ENCODE data around the gene BMP8B. TPM values are rescaled to one million over a fixed set of nuclear protein-coding genes. Genes with fewer than 3 reads are reported as not detected.

BMP8B gene
- total and polyA plus RNA-seq, 2 donors, result 0.14 to 0.16 TPM

DNA sequence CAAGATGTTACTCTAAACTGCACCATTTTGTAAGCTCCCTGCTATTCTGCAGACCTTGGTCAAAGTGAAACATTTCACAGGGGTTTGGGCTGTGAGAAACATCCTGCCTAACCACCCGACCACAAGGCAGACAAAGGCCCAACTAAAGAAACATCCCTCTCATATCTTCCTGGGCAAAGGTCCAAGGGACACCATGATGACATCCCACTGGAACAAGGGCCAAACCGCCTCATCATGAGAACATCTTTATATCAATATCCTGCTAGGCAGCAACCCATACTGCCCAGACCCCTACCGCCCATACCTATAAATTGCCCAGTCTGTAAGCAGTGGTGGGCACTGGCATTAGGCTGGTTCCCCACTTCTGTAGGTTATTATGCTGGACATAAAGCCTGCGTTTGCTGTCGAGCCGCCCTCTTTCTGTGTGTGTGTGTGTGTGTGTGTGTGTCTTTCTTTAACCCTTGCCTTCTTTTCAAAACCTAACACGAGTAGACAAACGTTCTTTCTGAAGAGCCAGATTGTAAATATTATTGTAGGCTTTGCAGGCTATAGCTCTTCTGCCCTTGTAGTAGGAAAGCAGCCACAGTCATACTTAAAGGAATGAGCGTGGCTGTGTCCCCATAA is 51.0 kb downstream of the BMP8B start:
- WGBS, result 97% methylated on average over 9 of the region's 9 CpGs
- DNase-seq (ENCODE audit: low read depth in 6 of 9, low spot score in 9 of 9), result no peak
- Histone ChIP-seq H3K4me1 (ENCODE audit: control insufficient read depth in 2 of 2, insufficient read depth in 2 of 2, low read length in 2 of 2) (peaks cover 9 to 15% of the 10 kb centered on the region in 2 donors), H3K9me3 (ENCODE audit: control insufficient read depth in 2 of 2, insufficient read depth in 1 of 2, low read length in 1 of 2) (peaks cover 0 to 9% of the 10 kb centered on the region in 2 donors), H3K4me3 (ENCODE audit: low read length in 2 of 2) (no peak overlapping the region), H3K27ac (ENCODE audit: low read depth in 1 of 2, low read length in 1 of 2) (no peak overlapping the region), H3K36me3 (ENCODE audit: control insufficient read depth in 2 of 2, insufficient read depth in 2 of 2, low read length in 1 of 2) (peaks cover 6 to 12% of the 10 kb centered on the region in 2 donors), H3K27me3 (ENCODE audit: control insufficient read depth in 2 of 2, insufficient read depth in 1 of 2, low read length in 1 of 2) (peaks cover 10 to 31% of the 10 kb centered on the region in 2 donors)

DNA sequence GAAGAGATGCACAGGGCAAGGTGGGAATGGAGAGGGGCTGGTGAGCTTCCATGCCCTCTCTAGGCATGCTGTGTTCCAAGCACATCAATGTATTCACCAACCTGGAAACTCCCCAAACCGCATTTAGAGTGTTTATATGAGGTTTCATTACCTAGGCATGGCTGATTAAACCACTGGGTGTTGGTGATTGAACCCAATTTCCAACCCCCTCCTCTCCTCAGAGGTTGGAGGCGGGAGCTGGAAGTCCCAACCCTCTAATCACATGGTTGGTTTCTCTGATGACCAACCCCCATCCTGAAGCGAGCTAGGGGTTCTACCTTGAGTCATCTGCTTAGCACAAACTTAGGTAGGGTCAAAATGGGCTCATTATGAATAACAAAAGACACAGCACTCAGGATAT is 52.9 kb downstream of the BMP8B start:
- 84% methylated on average over 3 of the region's 3 CpGs for WGBS
- peaks cover 9 to 15% of the 10 kb centered on the region in 2 donors for H3K4me1 ChIP-seq (ENCODE audit: control insufficient read depth in 2 of 2, insufficient read depth in 2 of 2, low read length in 2 of 2)
- peaks cover 16 to 38% of the 10 kb centered on the region in 2 donors for H3K27me3 ChIP-seq (ENCODE audit: control insufficient read depth in 2 of 2, insufficient read depth in 1 of 2, low read length in 1 of 2)
- H3K9me3 ChIP-seq (ENCODE audit: control insufficient read depth in 2 of 2, insufficient read depth in 1 of 2, low read length in 1 of 2), result peaks cover 0 to 9% of the 10 kb centered on the region in 2 donors
- no peak for DNase-seq (ENCODE audit: low read depth in 6 of 9, low spot score in 9 of 9)
- peaks cover 0 to under 1% of the 10 kb centered on the region in 2 donors for H3K36me3 ChIP-seq (ENCODE audit: control insufficient read depth in 2 of 2, insufficient read depth in 2 of 2, low read length in 1 of 2)
- H3K4me3 ChIP-seq (ENCODE audit: low read length in 2 of 2), result no peak overlapping the region
- no peak overlapping the region for H3K27ac ChIP-seq (ENCODE audit: low read depth in 1 of 2, low read length in 1 of 2)

DNA sequence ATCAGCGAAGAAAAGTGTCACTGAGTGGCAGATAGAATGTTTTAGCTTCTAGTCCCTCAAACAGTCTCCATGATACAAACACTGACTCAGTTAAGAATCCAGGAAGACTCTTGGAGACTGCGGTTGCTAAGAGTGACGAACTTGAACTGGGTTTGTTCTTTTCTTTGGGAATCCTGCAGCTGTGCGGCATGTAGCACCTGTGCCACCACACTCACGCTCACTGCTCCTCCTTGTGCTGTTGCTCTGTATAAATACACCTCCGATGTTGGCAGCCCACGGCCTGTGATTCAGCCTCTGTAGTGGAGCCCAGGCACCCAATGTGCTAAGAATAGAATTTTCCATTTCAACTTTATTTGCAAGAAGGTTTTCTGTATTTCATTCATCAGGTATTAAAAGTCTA is 55.5 kb downstream of the BMP8B start:
- no peak for DNase-seq (ENCODE audit: low read depth in 6 of 9, low spot score in 9 of 9)
- Histone ChIP-seq H3K9me3 (ENCODE audit: control insufficient read depth in 2 of 2, insufficient read depth in 1 of 2, low read length in 1 of 2) (peaks cover 0 to 4% of the 10 kb centered on the region in 2 donors), H3K36me3 (ENCODE audit: control insufficient read depth in 2 of 2, insufficient read depth in 2 of 2, low read length in 1 of 2) (no peaks in the 10 kb centered on the region), H3K27me3 (ENCODE audit: control insufficient read depth in 2 of 2, insufficient read depth in 1 of 2, low read length in 1 of 2) (peaks cover 21 to 57% of the 10 kb centered on the region in 2 donors), H3K27ac (ENCODE audit: low read depth in 1 of 2, low read length in 1 of 2) (no peak overlapping the region), H3K4me1 (ENCODE audit: control insufficient read depth in 2 of 2, insufficient read depth in 2 of 2, low read length in 2 of 2) (peaks cover 0 to under 1% of the 10 kb centered on the region in 2 donors), H3K4me3 (ENCODE audit: low read length in 2 of 2) (no peak overlapping the region)
- WGBS, result 82% methylated on average over 7 of the region's 7 CpGs

DNA sequence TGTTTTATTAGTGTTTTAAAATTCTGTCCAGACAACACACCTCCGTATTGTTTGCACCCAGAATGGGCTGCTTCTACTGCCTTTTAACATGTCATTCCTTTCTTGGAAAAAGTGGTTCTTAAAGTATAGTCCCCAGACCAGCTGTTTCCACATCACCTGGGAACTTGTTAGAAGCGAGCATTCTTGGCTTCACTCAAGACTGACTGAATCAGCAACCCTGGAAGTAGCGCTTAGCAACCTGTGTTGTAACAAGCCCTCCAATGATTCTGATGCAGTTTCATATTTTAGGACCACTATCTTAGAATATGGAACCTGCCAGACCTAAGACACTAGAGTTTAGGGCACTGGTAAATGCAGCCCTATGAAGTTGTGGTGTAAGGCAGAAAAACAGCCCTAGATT is 55.9 kb downstream of the BMP8B start:
- Histone ChIP-seq H3K36me3 (ENCODE audit: control insufficient read depth in 2 of 2, insufficient read depth in 2 of 2, low read length in 1 of 2) (no peaks in the 10 kb centered on the region), H3K27me3 (ENCODE audit: control insufficient read depth in 2 of 2, insufficient read depth in 1 of 2, low read length in 1 of 2) (peaks cover 25 to 62% of the 10 kb centered on the region in 2 donors), H3K4me3 (ENCODE audit: low read length in 2 of 2) (no peak overlapping the region), H3K9me3 (ENCODE audit: control insufficient read depth in 2 of 2, insufficient read depth in 1 of 2, low read length in 1 of 2) (peaks cover 0 to 3% of the 10 kb centered on the region in 2 donors), H3K4me1 (ENCODE audit: control insufficient read depth in 2 of 2, insufficient read depth in 2 of 2, low read length in 2 of 2) (no peaks in the 10 kb centered on the region), H3K27ac (ENCODE audit: low read depth in 1 of 2, low read length in 1 of 2) (no peak overlapping the region)
- no peak for DNase-seq (ENCODE audit: low read depth in 6 of 9, low spot score in 9 of 9)
- 73% methylated on average over 3 of the region's 3 CpGs for WGBS

DNA sequence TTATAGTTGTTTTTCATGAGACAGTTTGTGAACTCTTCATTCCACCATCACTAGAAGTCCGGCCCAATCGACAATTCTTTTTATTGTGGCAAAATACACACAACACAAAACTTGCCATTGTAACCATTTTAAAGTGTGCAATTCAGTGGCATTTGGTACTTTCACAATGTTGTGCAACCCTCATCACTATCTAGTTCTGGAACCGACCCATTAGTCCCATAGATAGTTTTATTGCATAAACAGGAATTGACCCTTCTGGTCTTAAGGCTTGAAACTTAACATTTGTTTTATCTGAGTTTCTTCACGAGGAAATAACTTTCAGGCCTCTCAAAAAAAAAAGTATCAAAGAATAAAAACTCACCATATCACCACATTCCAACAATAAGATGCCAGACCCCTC is 58.8 kb downstream of the BMP8B start:
- Histone ChIP-seq H3K36me3 (ENCODE audit: control insufficient read depth in 2 of 2, insufficient read depth in 2 of 2, low read length in 1 of 2) (no peaks in the 10 kb centered on the region), H3K9me3 (ENCODE audit: control insufficient read depth in 2 of 2, insufficient read depth in 1 of 2, low read length in 1 of 2) (peaks cover 0 to 1% of the 10 kb centered on the region in 2 donors), H3K27ac (ENCODE audit: low read depth in 1 of 2, low read length in 1 of 2) (no peak overlapping the region), H3K4me1 (ENCODE audit: control insufficient read depth in 2 of 2, insufficient read depth in 2 of 2, low read length in 2 of 2) (no peaks in the 10 kb centered on the region), H3K27me3 (ENCODE audit: control insufficient read depth in 2 of 2, insufficient read depth in 1 of 2, low read length in 1 of 2) (peaks cover 26 to 74% of the 10 kb centered on the region in 2 donors), H3K4me3 (ENCODE audit: low read length in 2 of 2) (no peak overlapping the region)
- 82% methylated on average over 4 of the region's 4 CpGs for WGBS
- no peak for DNase-seq (ENCODE audit: low read depth in 6 of 9, low spot score in 9 of 9)

DNA sequence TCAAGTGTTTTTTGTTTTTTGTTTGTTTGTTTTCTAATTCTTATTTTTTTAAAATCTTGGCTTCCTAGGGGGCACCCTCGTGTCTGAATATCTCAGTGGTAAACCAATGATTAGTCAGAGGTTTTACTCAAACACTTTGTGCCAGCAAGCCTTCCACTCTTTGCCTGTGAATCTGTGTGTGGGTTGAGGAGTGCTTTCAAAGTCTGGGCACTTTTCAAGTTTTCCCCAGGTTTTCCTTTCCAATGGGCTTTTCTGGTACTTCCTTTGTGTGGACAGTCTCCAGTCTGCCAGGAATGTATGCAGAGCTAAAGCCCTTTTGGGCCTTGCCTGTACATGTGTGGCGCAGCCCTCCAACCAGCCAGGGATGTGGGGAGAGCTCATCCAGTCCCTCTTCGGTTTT is 59.6 kb downstream of the BMP8B start:
- no peaks in the 10 kb centered on the region for H3K36me3 ChIP-seq (ENCODE audit: control insufficient read depth in 2 of 2, insufficient read depth in 2 of 2, low read length in 1 of 2)
- H3K27ac ChIP-seq (ENCODE audit: low read depth in 1 of 2, low read length in 1 of 2), result no peak overlapping the region
- no peak for DNase-seq (ENCODE audit: low read depth in 6 of 9, low spot score in 9 of 9)
- no peaks in the 10 kb centered on the region for H3K9me3 ChIP-seq (ENCODE audit: control insufficient read depth in 2 of 2, insufficient read depth in 1 of 2, low read length in 1 of 2)
- H3K4me1 ChIP-seq (ENCODE audit: control insufficient read depth in 2 of 2, insufficient read depth in 2 of 2, low read length in 2 of 2), result no peaks in the 10 kb centered on the region
- WGBS, result 73% methylated on average over 3 of the region's 3 CpGs
- peaks cover 23 to 72% of the 10 kb centered on the region in 2 donors for H3K27me3 ChIP-seq (ENCODE audit: control insufficient read depth in 2 of 2, insufficient read depth in 1 of 2, low read length in 1 of 2)
- no peak overlapping the region for H3K4me3 ChIP-seq (ENCODE audit: low read length in 2 of 2)

DNA sequence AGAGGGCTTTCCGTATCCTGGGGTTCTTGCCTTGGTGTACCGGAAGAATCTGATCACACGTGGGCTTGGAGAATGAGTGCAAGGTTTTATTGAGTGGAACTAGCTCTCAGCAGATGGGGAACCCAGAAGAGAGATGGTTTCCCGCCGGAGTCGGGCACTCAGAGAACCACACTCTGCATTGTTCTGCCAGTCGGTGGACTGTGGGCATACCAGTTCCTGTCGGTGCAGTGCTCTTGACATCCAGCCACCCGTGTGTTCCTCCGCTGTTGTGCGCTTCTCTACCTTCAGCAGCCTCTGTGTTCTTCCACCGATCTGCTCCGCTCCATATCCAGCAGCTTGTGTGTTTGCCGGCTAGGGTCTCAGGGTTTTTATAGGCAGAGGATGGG is 60.7 kb downstream of the BMP8B start:
- H3K9me3 ChIP-seq (ENCODE audit: control insufficient read depth in 2 of 2, insufficient read depth in 1 of 2, low read length in 1 of 2), result no peaks in the 10 kb centered on the region
- DNase-seq (ENCODE audit: low read depth in 6 of 9, low spot score in 9 of 9), result no peak
- no peaks in the 10 kb centered on the region for H3K36me3 ChIP-seq (ENCODE audit: control insufficient read depth in 2 of 2, insufficient read depth in 2 of 2, low read length in 1 of 2)
- H3K4me3 ChIP-seq (ENCODE audit: low read length in 2 of 2), result no peak overlapping the region
- peaks cover 21 to 64% of the 10 kb centered on the region in 2 donors for H3K27me3 ChIP-seq (ENCODE audit: control insufficient read depth in 2 of 2, insufficient read depth in 1 of 2, low read length in 1 of 2)
- no peak overlapping the region for H3K27ac ChIP-seq (ENCODE audit: low read depth in 1 of 2, low read length in 1 of 2)
- WGBS, result 68% methylated on average over 14 of the region's 14 CpGs
- H3K4me1 ChIP-seq (ENCODE audit: control insufficient read depth in 2 of 2, insufficient read depth in 2 of 2, low read length in 2 of 2), result no peaks in the 10 kb centered on the region

DNA sequence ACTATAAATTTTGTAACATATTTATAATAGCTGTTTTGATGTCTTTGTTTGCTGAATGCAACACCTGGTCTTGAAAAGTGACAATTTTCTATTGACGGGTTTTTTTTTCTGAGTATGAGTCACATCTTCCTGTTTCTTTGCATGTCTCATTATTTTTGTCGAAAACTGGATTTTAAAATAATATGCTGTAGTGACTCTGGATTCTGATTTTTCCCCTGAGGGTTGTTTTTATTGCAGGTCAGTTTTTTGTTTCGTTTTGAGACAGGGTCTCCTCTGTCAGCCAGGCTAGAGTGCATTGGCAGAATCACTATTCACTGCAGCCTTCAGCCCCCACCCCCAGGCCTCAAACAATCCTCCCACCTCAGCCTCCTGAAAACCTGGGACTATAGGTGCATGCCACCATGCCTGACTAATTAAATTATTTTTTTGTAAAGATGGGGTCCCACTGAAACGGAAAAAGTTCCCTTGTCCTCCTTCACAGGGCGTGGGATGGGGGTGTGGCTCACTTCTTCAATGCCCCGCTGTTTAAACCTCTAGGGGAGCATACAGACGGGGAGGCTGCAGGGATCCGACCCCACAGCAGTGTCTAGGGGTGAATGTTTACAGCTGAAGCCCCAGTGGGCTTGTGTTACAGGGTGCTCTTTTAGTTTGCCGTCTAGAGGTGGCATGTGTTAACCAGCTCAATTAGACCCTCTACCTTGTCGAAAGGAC is 61.3 kb downstream of the BMP8B start:
- no peaks in the 10 kb centered on the region for H3K4me1 ChIP-seq (ENCODE audit: control insufficient read depth in 2 of 2, insufficient read depth in 2 of 2, low read length in 2 of 2)
- H3K9me3 ChIP-seq (ENCODE audit: control insufficient read depth in 2 of 2, insufficient read depth in 1 of 2, low read length in 1 of 2), result no peaks in the 10 kb centered on the region
- H3K27me3 ChIP-seq (ENCODE audit: control insufficient read depth in 2 of 2, insufficient read depth in 1 of 2, low read length in 1 of 2), result peaks cover 18 to 60% of the 10 kb centered on the region in 2 donors
- H3K27ac ChIP-seq (ENCODE audit: low read depth in 1 of 2, low read length in 1 of 2), result no peak overlapping the region
- no peak overlapping the region for H3K4me3 ChIP-seq (ENCODE audit: low read length in 2 of 2)
- 57% methylated on average over 10 of the region's 10 CpGs for WGBS
- H3K36me3 ChIP-seq (ENCODE audit: control insufficient read depth in 2 of 2, insufficient read depth in 2 of 2, low read length in 1 of 2), result no peaks in the 10 kb centered on the region
- DNase-seq (ENCODE audit: low read depth in 6 of 9, low spot score in 9 of 9), result no peak

DNA sequence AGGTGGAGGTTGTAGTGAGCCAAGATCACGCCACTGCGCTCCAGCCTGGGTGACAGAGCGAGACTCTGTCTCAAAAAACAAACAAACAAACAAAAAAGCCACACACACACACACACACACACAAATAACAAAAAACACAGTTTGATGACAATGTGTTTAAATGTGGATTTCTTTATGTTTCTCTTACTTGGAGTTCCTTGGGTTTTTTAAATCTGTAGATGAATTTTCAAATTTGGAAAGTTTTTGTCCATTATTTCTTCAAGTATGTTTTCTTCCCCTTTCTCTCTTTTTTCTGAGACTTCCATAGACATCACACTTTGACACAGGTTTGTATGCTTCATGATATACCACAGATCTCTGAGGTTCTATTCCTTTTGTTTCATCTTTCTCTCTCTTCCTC is 62.1 kb downstream of the BMP8B start:
- H3K9me3 ChIP-seq (ENCODE audit: control insufficient read depth in 2 of 2, insufficient read depth in 1 of 2, low read length in 1 of 2), result no peaks in the 10 kb centered on the region
- 83% methylated on average over 3 of the region's 3 CpGs for WGBS
- no peak overlapping the region for H3K4me3 ChIP-seq (ENCODE audit: low read length in 2 of 2)
- H3K4me1 ChIP-seq (ENCODE audit: control insufficient read depth in 2 of 2, insufficient read depth in 2 of 2, low read length in 2 of 2), result no peaks in the 10 kb centered on the region
- H3K27ac ChIP-seq (ENCODE audit: low read depth in 1 of 2, low read length in 1 of 2), result no peak overlapping the region
- H3K27me3 ChIP-seq (ENCODE audit: control insufficient read depth in 2 of 2, insufficient read depth in 1 of 2, low read length in 1 of 2), result peaks cover 17 to 59% of the 10 kb centered on the region in 2 donors
- no peaks in the 10 kb centered on the region for H3K36me3 ChIP-seq (ENCODE audit: control insufficient read depth in 2 of 2, insufficient read depth in 2 of 2, low read length in 1 of 2)
- no peak for DNase-seq (ENCODE audit: low read depth in 6 of 9, low spot score in 9 of 9)
